Measurements from ENCODE around the gene NMNAT2.

NMNAT2 gene

GRCh38 chr1:183263886-183264602 is 154.1 kb downstream of the NMNAT2 start:
- TF ChIP-seq REST (IDR thresholded peaks at IDR 0.05; ENCODE audit: low read depth) = no peak
- TF ChIP-seq EGR1 (IDR thresholded peaks at IDR 0.05) = no peak
- TF ChIP-seq EP300 (IDR thresholded peaks at IDR 0.05; ENCODE audit: borderline replicate concordance) = no peak
- TF ChIP-seq FOXM1 (IDR thresholded peaks at IDR 0.05; ENCODE audit: borderline replicate concordance, low read depth) = no peak
- TF ChIP-seq RAD21 (IDR thresholded peaks at IDR 0.05; ENCODE audit: low read depth) = no peak
- no peak for TF ChIP-seq USF1 (IDR thresholded peaks at IDR 0.05)
- no peak for TF ChIP-seq TAF1 (IDR thresholded peaks at IDR 0.05; ENCODE audit: low read depth)
- no peak for TF ChIP-seq MAX (IDR thresholded peaks at IDR 0.05)
- no peak for TF ChIP-seq YY1 (IDR thresholded peaks at IDR 0.05; ENCODE audit: low read depth)
- no peak for TF ChIP-seq TCF12 (IDR thresholded peaks at IDR 0.05; ENCODE audit: low read depth)
- TF ChIP-seq CEBPB (IDR thresholded peaks at IDR 0.05) = no peak
- no peak for TF ChIP-seq NFIC (IDR thresholded peaks at IDR 0.05)

- TF ChIP-seq NFIC (IDR thresholded peaks at IDR 0.05) (no peak), EP300 (IDR thresholded peaks at IDR 0.05; ENCODE audit: borderline replicate concordance) (no peak), YY1 (IDR thresholded peaks at IDR 0.05; ENCODE audit: low read depth) (no peak), TAF1 (IDR thresholded peaks at IDR 0.05; ENCODE audit: low read depth) (no peak), ZBTB7A (IDR thresholded peaks at IDR 0.05; ENCODE audit: low read depth) (no peak), CREB1 (IDR thresholded peaks at IDR 0.05; ENCODE audit: low read depth) (no peak), REST (IDR thresholded peaks at IDR 0.05; ENCODE audit: low read depth) (no peak), FOXM1 (IDR thresholded peaks at IDR 0.05; ENCODE audit: borderline replicate concordance, low read depth) (no peak), MAX (IDR thresholded peaks at IDR 0.05) (no peak), EGR1 (IDR thresholded peaks at IDR 0.05) (no peak), USF1 (IDR thresholded peaks at IDR 0.05) (no peak)
Measured at GRCh38 chr1:183262628-183263200, 155.5 kb downstream of the NMNAT2 start.

GRCh38 chr1:183259924-183260323 is 158.3 kb downstream of the NMNAT2 start:
- no peak for TF ChIP-seq RAD21 (IDR thresholded peaks at IDR 0.05; ENCODE audit: low read depth)
- TF ChIP-seq MAX (IDR thresholded peaks at IDR 0.05) = no peak
- TF ChIP-seq CREB1 (IDR thresholded peaks at IDR 0.05; ENCODE audit: low read depth) = no peak
- no peak for TF ChIP-seq YY1 (IDR thresholded peaks at IDR 0.05; ENCODE audit: low read depth)
- TF ChIP-seq TAF1 (IDR thresholded peaks at IDR 0.05; ENCODE audit: low read depth) = no peak
- no peak for TF ChIP-seq FOXM1 (IDR thresholded peaks at IDR 0.05; ENCODE audit: borderline replicate concordance, low read depth)
- no peak for TF ChIP-seq TEAD4 (IDR thresholded peaks at IDR 0.05)
- TF ChIP-seq EGR1 (IDR thresholded peaks at IDR 0.05) = no peak
- TF ChIP-seq TCF12 (IDR thresholded peaks at IDR 0.05; ENCODE audit: low read depth) = no peak
- TF ChIP-seq EP300 (IDR thresholded peaks at IDR 0.05; ENCODE audit: borderline replicate concordance) = no peak
- TF ChIP-seq USF1 (IDR thresholded peaks at IDR 0.05) = no peak

- TF ChIP-seq CREB1 (IDR thresholded peaks at IDR 0.05; ENCODE audit: low read depth) (no peak), FOXM1 (IDR thresholded peaks at IDR 0.05; ENCODE audit: borderline replicate concordance, low read depth) (no peak), TCF12 (IDR thresholded peaks at IDR 0.05; ENCODE audit: low read depth) (no peak), REST (IDR thresholded peaks at IDR 0.05; ENCODE audit: low read depth) (no peak), EGR1 (IDR thresholded peaks at IDR 0.05) (no peak), RAD21 (IDR thresholded peaks at IDR 0.05; ENCODE audit: low read depth) (no peak), CEBPB (IDR thresholded peaks at IDR 0.05) (no peak), ZBTB7A (IDR thresholded peaks at IDR 0.05; ENCODE audit: low read depth) (no peak), YY1 (IDR thresholded peaks at IDR 0.05; ENCODE audit: low read depth) (no peak)
Measured at GRCh38 chr1:183255073-183255472, 163.1 kb downstream of the NMNAT2 start.

Measured in Ishikawa (cell line).